Right lobe of liver (tissue), 4 donors: ENCODE results near the gene SEZ6L.

Experiments
- CTCF ChIP-seq, 4 donors: fragments of 200-600 bp in 3 of 4; fragments of 450-650 bp in 1 of 4; IDR thresholded peaks; one replicate each; pipeline versions ENCODE4 v1.5.1 to v1.8.0; 2016 to 2022; ENCODE audit warnings: antibody characterized with exemption in 4 of 4, mild to moderate bottlenecking in 2 of 4
- POLR2A ChIP-seq: fragments of 450-650 bp; IDR thresholded peaks from one replicate; pipeline ENCODE4 v1.6.1; 2017; ENCODE audit warnings: antibody characterized with exemption, mild to moderate bottlenecking
- donor health status: DM: no; HTN: no; CAD: no.
- donor health status: DM: no; HTN: no; CAD: no.
- donor health status: DM: no; HTN: yes; CAD: no.

- TF ChIP-seq CTCF (IDR thresholded peaks at IDR 0.05) (no peak), POLR2A (no peak)
Measured at GRCh38 chr22:26185190-26185589, 15.9 kb downstream of the SEZ6L start.
